Measurements from ENCODE around the gene ARHGAP8.

The ARHGAP8 gene

GRCh38 chr22:44805711-44806110, 53.3 kb downstream of the ARHGAP8 start:
- no peak overlapping the region for H3K4me3 ChIP-seq (replicated peaks; ENCODE audit: low read depth, low read length)
- no peak for DNase-seq (ENCODE audit: extremely low read depth, low read depth)
- TF ChIP-seq CTCF (IDR thresholded peaks at IDR 0.05; ENCODE audit: low read depth, low read length, missing control alignments) = no peak

GRCh38 chr22:44807232-44807631, 54.9 kb downstream of the ARHGAP8 start:
- H3K4me3 ChIP-seq (replicated peaks; ENCODE audit: low read depth, low read length) = no peak overlapping the region
- DNase-seq (ENCODE audit: extremely low read depth, low read depth) = no peak
- TF ChIP-seq CTCF (IDR thresholded peaks at IDR 0.05; ENCODE audit: low read depth, low read length, missing control alignments) = no peak

- TF ChIP-seq CTCF (IDR thresholded peaks at IDR 0.05; ENCODE audit: low read depth, low read length, missing control alignments) = peak; percentile 38
- H3K4me3 ChIP-seq (replicated peaks; ENCODE audit: low read depth, low read length) = no peak overlapping the region
- no peak for DNase-seq (ENCODE audit: extremely low read depth, low read depth)
Observed at GRCh38 chr22:44807915-44808690, 55.7 kb downstream of the ARHGAP8 start.

- H3K4me3 ChIP-seq (replicated peaks; ENCODE audit: low read depth, low read length) = no peak overlapping the region
- TF ChIP-seq CTCF (IDR thresholded peaks at IDR 0.05; ENCODE audit: low read depth, low read length, missing control alignments) = no peak
- no peak for DNase-seq (ENCODE audit: extremely low read depth, low read depth)
Observed at GRCh38 chr22:44809456-44809855, 57.1 kb downstream of the ARHGAP8 start.

GRCh38 chr22:44811141-44811540, 58.8 kb downstream of the ARHGAP8 start:
- H3K4me3 ChIP-seq (replicated peaks; ENCODE audit: low read depth, low read length) = no peak overlapping the region
- TF ChIP-seq CTCF (IDR thresholded peaks at IDR 0.05; ENCODE audit: low read depth, low read length, missing control alignments) = no peak
- no peak for DNase-seq (ENCODE audit: extremely low read depth, low read depth)

- no peak overlapping the region for H3K4me3 ChIP-seq (replicated peaks; ENCODE audit: low read depth, low read length)
- no peak for TF ChIP-seq CTCF (IDR thresholded peaks at IDR 0.05; ENCODE audit: low read depth, low read length, missing control alignments)
- no peak for DNase-seq (ENCODE audit: extremely low read depth, low read depth)
Observed at GRCh38 chr22:44813416-44813815, 61.0 kb downstream of the ARHGAP8 start.

Measured in HFF-Myc (cell line).